ENCODE data around the gene KRTAP1-1.
A peak's percentile ranks its signal among the peaks of the same experiment; 100 is the strongest.
"Not testable (repeated sequence)": the region's sequence is repeated elsewhere in the genome, so short reads cannot be mapped to it uniquely, and the experiment has no call there.

The KRTAP1-1 gene

DNA sequence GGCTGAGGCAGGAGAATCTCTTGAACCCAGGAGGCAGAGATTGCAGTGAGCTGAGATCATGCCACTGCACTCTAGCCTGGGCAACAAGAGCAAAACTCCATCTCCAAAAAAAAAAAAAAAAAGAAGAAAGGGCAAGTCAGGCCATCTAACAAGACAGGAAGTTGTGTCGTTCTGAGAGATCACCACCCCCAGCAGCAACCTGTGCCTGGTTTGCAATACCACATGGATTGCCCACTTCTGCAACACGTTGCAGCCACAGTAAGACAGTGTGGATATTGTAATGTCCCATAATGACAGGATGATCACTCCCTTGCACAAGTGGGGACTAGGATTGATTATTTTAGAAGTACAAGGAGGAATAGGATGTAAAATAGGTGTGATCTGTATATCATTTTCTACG is 27.8 kb upstream of the KRTAP1-1 start:
- no peak for DNase-seq (ENCODE audit: extremely low read depth, low read depth)
- TF ChIP-seq, protein P1, sequence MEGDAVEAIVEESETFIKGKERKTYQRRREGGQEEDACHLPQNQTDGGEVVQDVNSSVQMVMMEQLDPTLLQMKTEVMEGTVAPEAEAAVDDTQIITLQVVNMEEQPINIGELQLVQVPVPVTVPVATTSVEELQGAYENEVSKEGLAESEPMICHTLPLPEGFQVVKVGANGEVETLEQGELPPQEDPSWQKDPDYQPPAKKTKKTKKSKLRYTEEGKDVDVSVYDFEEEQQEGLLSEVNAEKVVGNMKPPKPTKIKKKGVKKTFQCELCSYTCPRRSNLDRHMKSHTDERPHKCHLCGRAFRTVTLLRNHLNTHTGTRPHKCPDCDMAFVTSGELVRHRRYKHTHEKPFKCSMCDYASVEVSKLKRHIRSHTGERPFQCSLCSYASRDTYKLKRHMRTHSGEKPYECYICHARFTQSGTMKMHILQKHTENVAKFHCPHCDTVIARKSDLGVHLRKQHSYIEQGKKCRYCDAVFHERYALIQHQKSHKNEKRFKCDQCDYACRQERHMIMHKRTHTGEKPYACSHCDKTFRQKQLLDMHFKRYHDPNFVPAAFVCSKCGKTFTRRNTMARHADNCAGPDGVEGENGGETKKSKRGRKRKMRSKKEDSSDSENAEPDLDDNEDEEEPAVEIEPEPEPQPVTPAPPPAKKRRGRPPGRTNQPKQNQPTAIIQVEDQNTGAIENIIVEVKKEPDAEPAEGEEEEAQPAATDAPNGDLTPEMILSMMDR (IDR thresholded peaks at IDR 0.05; ENCODE audit: low read depth, low read length, missing control alignments) = no peak
- no peak overlapping the region for H3K4me3 ChIP-seq (replicated peaks; ENCODE audit: low read depth, low read length)

DNA sequence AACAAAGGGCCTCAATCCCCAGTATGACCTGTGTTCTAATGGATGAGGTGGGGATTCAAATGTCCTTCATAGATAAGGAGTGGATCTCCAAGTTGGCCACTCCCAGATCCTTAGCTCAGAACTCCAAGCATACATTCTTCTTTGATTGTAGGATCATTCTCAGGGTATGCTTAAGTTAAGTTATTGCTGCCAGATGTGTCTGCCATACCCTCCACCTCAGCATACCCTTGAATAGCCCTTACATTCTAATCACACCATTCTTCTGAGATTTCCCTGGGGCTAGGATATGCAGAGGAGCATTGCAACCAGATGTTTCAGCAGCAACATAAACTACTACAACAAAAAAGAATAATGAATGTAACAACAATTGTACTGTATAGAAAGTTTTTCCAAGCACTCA is 26.0 kb upstream of the KRTAP1-1 start:
- peak; percentile 97 for DNase-seq (ENCODE audit: extremely low read depth, low read depth)
- H3K4me3 ChIP-seq (replicated peaks; ENCODE audit: low read depth, low read length) = no peak overlapping the region
- TF ChIP-seq, protein P1 (IDR thresholded peaks at IDR 0.05; ENCODE audit: low read depth, low read length, missing control alignments) = no peak

DNA sequence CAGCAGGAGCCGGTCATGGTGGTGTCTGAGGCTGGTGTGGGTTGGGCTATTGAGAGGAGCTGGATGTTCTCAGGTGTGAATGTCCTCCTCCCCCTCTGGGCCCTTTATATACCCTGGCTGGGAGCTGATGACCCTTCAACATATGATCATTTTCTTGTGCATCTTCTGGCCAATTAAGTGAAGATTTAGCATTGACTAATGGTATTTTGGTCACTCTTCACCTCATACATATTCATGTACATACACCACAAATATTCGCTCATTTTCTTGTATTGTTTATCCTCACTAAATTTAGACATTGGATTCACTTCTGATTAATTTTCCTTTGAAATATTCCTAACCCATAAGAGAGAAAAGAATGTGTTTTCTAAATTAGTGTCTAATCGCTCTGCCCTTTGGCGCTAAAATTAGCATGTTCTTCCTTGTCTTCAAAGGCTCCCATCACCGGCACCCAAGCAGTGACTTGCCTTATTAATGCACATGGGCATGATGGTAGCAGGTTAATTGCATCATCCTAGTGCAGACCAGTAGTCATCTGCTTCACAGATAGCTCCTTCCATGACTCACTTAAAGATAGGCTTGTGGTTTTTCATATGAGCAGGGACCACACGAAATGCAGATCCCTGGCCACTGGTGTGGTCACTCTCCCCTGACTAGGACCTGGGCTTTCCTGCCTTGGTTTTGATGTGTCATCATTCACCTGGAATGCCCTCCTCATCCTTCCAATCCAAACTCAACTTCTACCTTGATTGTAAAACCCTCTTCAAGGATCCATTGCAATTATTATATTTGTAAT is 24.8 kb upstream of the KRTAP1-1 start, which contains the start of gene KRTAP2-4:
TSS of gene KRTAP2-4 (minus strand) at position 51 of the 796 bp plus-strand sequence. CDS start at position 17, 34 bp downstream.
- TF ChIP-seq, protein P1 (IDR thresholded peaks at IDR 0.05; ENCODE audit: low read depth, low read length, missing control alignments) = no peak
- peak; percentile 85 for DNase-seq (ENCODE audit: extremely low read depth, low read depth)
- H3K4me3 ChIP-seq (replicated peaks; ENCODE audit: low read depth, low read length) = no peak within 1 kb of the TSS

DNA sequence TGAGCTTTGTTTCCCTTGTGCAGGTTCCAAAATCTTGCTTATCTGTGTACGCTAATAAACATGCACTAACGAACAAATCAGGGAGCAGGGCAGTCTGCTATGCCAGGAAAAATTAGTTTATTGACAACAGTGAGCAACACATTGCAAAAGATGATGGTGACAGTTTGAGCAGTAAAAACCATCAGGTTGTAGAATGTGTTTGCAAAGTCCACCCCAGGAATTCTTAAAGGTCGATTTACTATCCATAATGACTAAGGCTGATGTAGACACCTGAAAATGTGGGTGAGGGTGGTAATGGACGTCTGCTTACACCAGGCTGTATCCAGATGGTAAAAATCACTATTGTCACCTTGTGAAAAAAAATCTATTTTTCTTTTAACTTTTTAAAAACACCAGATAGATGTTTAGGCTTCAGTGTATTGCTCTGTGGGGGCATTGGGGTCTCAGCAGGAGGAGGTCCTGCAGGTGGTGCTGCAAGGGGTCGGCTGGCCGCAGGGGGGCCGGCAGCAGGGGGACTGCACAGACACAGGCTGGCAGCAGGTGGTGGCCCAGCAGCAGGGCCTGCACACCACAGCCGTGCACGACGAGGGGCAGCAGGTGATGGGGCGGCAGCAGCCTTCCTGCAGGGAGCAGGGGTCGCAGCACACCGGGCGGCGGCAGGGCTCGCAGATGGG is 23.9 kb upstream of the KRTAP1-1 start:
- H3K4me3 ChIP-seq (replicated peaks; ENCODE audit: low read depth, low read length); DNase-seq (ENCODE audit: extremely low read depth, low read depth): not testable (repeated sequence)

DNA sequence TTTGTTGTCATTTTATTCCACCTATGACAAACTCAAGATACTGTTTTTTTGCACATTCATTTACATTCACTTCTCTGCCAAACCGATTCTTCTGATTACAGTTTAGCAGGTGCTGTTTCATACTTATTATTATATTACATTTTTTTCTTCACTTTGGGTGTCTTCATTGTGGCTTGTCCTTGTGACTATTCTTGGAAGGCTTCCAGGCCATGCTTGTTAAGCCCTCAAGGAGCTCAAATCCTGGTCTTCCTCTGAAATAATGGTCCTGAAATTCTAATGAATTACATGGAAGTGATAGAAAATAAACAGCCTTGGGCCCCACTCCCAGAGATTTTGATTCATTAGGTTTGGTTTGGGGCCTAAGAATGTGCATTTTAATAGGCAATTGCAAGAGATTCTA is 23.1 kb upstream of the KRTAP1-1 start:
- TF ChIP-seq, protein P1 (IDR thresholded peaks at IDR 0.05; ENCODE audit: low read depth, low read length, missing control alignments) = no peak
- H3K4me3 ChIP-seq (replicated peaks; ENCODE audit: low read depth, low read length) = no peak overlapping the region
- no peak for DNase-seq (ENCODE audit: extremely low read depth, low read depth)

DNA sequence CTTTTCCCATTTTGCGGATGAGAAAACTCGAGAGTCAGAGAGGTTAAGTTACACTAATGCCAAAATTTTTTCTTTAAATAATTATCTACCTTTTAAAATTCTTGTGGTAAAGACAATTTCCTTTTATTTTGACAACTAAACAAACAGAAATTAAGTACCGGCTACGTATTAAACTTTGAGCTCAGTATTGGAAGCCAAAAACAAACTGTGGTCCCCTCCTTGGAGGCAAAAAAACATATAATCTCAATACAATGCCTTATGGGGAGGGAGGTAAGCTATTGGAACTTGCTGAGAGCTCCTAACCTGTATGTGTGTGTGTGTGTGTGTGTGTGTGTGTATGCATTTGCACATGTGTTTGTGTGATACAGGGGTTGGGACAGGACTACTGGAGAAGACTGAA is 22.2 kb upstream of the KRTAP1-1 start:
- peak; percentile 66 for DNase-seq (ENCODE audit: extremely low read depth, low read depth)
- TF ChIP-seq, protein P1 (IDR thresholded peaks at IDR 0.05; ENCODE audit: low read depth, low read length, missing control alignments) = no peak
- H3K4me3 ChIP-seq (replicated peaks; ENCODE audit: low read depth, low read length) = no peak overlapping the region

DNA sequence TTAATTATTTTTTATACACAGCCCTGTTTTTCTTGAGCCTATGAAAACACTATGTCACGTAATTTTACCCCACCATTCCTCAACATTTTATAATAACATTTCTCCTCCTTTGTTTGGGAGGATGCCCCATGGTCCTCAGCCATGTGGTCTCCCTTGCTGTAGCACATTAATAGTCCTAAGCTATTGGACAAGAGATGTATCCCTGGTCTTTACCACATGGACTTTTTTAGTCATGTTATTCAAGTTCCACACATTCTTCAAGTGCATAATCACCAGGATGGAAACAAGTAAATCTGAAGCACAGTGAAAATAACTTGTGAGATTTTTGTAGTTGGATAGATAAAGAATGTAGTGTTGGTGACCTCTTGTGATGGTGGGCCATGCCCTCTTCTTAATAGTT is 20.7 kb upstream of the KRTAP1-1 start:
- DNase-seq (ENCODE audit: extremely low read depth, low read depth) = peak; percentile 94
- TF ChIP-seq, protein P1 (IDR thresholded peaks at IDR 0.05; ENCODE audit: low read depth, low read length, missing control alignments) = no peak
- H3K4me3 ChIP-seq (replicated peaks; ENCODE audit: low read depth, low read length) = no peak overlapping the region

Measured in HFF-Myc (cell line).